Stimulated activated memory B cell treated with anti-CD40 and anti-IgM and Interleukin-4, amounts not matched to agents 10 μg/mL and 1 μg/mL and 100 μg/mL, for 72 hours (primary cell): ENCODE data around the gene SAMSN1.
"Not testable (repeated sequence)": the region's sequence is repeated elsewhere in the genome, so short reads cannot be mapped to it uniquely, and the experiment has no call there.

Experiments
- ATAC-seq: fragments of 150-1000 bp; cut with Tn5 transposase; 2 replicates; pipeline ENCODE4 v1.10.0; 2021
- H3K27ac Mint-ChIP-seq: one replicate; pipeline ENCODE4 v1.8.0; 2022; ENCODE audit warnings: mild to moderate bottlenecking, mixed read lengths
- H3K27me3 Mint-ChIP-seq: one replicate; pipeline ENCODE4 v1.8.0; 2022; ENCODE audit warnings: mixed read lengths
- H3K36me3 Mint-ChIP-seq: one replicate; pipeline ENCODE4 v1.8.0; 2022; ENCODE audit warnings: mixed read lengths
- H3K4me1 Mint-ChIP-seq: one replicate; pipeline ENCODE4 v1.8.0; 2022; ENCODE audit warnings: mixed read lengths
- H3K4me3 Mint-ChIP-seq: one replicate; pipeline ENCODE4 v1.8.0; 2022; ENCODE audit warnings: mild to moderate bottlenecking, moderate library complexity, mixed read lengths
- H3K9me3 Mint-ChIP-seq: one replicate; pipeline ENCODE4 v1.8.0; 2022; ENCODE audit warnings: mixed read lengths

SAMSN1 gene

GRCh38 chr21:14526836-14527695, 19.0 kb downstream of the SAMSN1 start:
- ATAC-seq = no peak
- H3K27me3 Mint-ChIP-seq = no peaks in the 10 kb centered on the region
- peak overlapping the region; percentile 69 for H3K4me3 Mint-ChIP-seq
- peaks cover 66% of the 10 kb centered on the region for H3K4me1 Mint-ChIP-seq
- peaks cover 34% of the 10 kb centered on the region for H3K36me3 Mint-ChIP-seq
- peak overlapping the region; percentile 78 for H3K27ac Mint-ChIP-seq
- H3K9me3 Mint-ChIP-seq = no peaks in the 10 kb centered on the region

- Mint-ChIP-seq H3K36me3 (peaks cover 37% of the 10 kb centered on the region), H3K4me1 (peaks cover 65% of the 10 kb centered on the region), H3K4me3 (peak overlapping the region; percentile 69), H3K27ac (peak overlapping the region; percentile 78), H3K27me3 (no peaks in the 10 kb centered on the region), H3K9me3 (no peaks in the 10 kb centered on the region)
- no peak for ATAC-seq
Measured at GRCh38 chr21:14526199-14526598, 19.9 kb downstream of the SAMSN1 start.

DNA sequence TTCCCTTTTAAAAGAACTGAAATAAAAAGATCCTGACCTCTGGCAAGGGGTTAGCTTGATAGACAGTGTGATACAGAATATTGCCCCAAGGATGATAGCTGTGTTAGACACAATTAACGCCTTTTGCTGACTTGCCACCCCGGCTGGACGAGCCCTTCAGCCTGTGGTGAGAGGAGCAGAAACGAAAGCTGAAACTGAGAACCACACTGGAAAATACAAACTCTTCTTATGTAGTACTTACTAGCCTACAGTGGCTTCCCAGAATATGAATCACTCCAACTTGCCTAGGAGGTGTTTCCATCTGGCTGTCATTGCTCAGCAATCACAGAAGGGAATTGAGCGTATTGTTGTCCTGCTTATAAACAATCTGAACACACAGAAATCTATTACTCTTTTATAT, 22.9 kb downstream of the SAMSN1 start:
- H3K4me1 Mint-ChIP-seq = peaks cover 63% of the 10 kb centered on the region
- ATAC-seq = peak; percentile 85
- H3K36me3 Mint-ChIP-seq = peaks cover 41% of the 10 kb centered on the region
- no peaks in the 10 kb centered on the region for H3K27me3 Mint-ChIP-seq
- H3K4me3 Mint-ChIP-seq = peak overlapping the region; percentile 59
- peak overlapping the region; percentile 57 for H3K27ac Mint-ChIP-seq
- no peaks in the 10 kb centered on the region for H3K9me3 Mint-ChIP-seq

- Mint-ChIP-seq H3K27me3 (no peaks in the 10 kb centered on the region), H3K36me3 (peaks cover 43% of the 10 kb centered on the region), H3K4me3 (peak overlapping the region; percentile 41), H3K4me1 (peaks cover 64% of the 10 kb centered on the region), H3K9me3 (no peaks in the 10 kb centered on the region), H3K27ac (peak overlapping the region; percentile 57)
- no peak for ATAC-seq
Measured at GRCh38 chr21:14522736-14523135, 23.4 kb downstream of the SAMSN1 start.

- Mint-ChIP-seq H3K36me3 (peaks cover 62% of the 10 kb centered on the region), H3K4me1 (peaks cover 52% of the 10 kb centered on the region), H3K27ac (peak overlapping the region; percentile 61), H3K27me3 (no peaks in the 10 kb centered on the region), H3K9me3 (no peaks in the 10 kb centered on the region), H3K4me3 (peak overlapping the region; percentile 70)
- ATAC-seq = peak; percentile 77
Measured at GRCh38 chr21:14520535-14520934, 25.6 kb downstream of the SAMSN1 start.

DNA sequence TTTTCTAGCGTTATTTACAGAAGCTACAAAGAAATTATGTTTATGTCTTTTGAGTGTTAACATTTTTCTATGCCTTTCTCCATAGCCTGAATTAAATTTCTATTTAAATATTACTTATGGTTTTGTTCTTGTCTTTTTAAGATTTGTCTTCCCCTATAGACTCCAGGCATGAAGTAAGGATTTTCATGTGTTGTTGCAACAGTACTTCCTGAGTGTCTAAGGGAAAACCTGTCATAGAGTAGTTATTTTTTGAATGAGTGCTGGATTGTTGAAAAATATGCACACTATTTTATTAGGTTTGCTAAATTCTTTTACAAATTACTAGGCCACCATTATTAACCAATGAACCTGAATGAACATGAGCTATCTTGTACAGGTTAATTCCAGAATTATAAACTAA, 27.1 kb downstream of the SAMSN1 start:
- H3K27me3 Mint-ChIP-seq = no peaks in the 10 kb centered on the region
- peaks cover 51% of the 10 kb centered on the region for H3K4me1 Mint-ChIP-seq
- no peak overlapping the region for H3K4me3 Mint-ChIP-seq
- peaks cover 70% of the 10 kb centered on the region for H3K36me3 Mint-ChIP-seq
- H3K9me3 Mint-ChIP-seq = peaks cover 3% of the 10 kb centered on the region
- H3K27ac Mint-ChIP-seq = peak overlapping the region; percentile 34
- ATAC-seq = no peak

- peak overlapping the region; percentile 78 for H3K27ac Mint-ChIP-seq
- no peaks in the 10 kb centered on the region for H3K27me3 Mint-ChIP-seq
- H3K9me3 Mint-ChIP-seq = peaks cover 3% of the 10 kb centered on the region
- H3K4me1 Mint-ChIP-seq = peaks cover 61% of the 10 kb centered on the region
- H3K4me3 Mint-ChIP-seq = no peak overlapping the region
- no peak for ATAC-seq
- H3K36me3 Mint-ChIP-seq = peaks cover 90% of the 10 kb centered on the region
Measured at GRCh38 chr21:14513804-14514203, 32.3 kb downstream of the SAMSN1 start.

DNA sequence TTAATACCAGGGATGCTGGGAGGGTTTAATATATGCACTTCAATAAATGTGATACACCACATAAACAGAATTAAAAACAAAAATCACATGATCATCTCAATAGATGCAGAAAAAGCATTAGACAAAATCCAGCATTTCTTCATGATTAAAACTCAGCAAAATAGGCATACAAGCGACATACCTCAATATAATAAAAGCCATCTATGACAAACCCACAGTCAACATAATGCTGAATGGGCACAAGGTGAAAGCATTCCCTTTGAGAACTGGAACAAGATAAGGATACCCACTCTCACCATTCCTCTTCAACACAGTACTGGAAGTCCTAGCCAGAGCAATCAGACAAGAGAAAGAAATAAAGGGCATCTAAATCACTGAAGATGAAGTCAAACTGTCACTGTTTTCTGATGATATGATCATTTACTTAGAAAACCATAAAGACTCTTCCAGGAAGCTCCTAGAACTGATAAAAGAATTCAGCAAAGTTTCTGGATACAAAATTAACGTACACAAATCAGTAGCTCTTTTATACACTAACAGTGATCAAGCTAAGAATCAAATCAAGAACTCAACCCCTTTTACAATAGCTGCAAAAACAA, 39.2 kb downstream of the SAMSN1 start:
- not testable (repeated sequence) for ATAC-seq, H3K4me3 Mint-ChIP-seq, H3K9me3 Mint-ChIP-seq, H3K27me3 Mint-ChIP-seq
- Mint-ChIP-seq H3K36me3 (peaks cover 98% of the 10 kb centered on the region), H3K4me1 (peaks cover 82% of the 10 kb centered on the region), H3K27ac (peak overlapping the region; percentile 23)

- Mint-ChIP-seq H3K9me3 (no peaks in the 10 kb centered on the region), H3K36me3 (peaks cover 77% of the 10 kb centered on the region), H3K27me3 (no peaks in the 10 kb centered on the region), H3K4me1 (peaks cover 28% of the 10 kb centered on the region), H3K4me3 (no peak overlapping the region), H3K27ac (peak overlapping the region; percentile 2)
- ATAC-seq = no peak
Measured at GRCh38 chr21:14500873-14501272, 45.2 kb downstream of the SAMSN1 start.

- H3K36me3 Mint-ChIP-seq = peaks cover 77% of the 10 kb centered on the region
- no peaks in the 10 kb centered on the region for H3K9me3 Mint-ChIP-seq
- H3K27me3 Mint-ChIP-seq = no peaks in the 10 kb centered on the region
- H3K27ac Mint-ChIP-seq = no peak overlapping the region
- no peak overlapping the region for H3K4me3 Mint-ChIP-seq
- H3K4me1 Mint-ChIP-seq = peaks cover 13% of the 10 kb centered on the region
- ATAC-seq = no peak
Measured at GRCh38 chr21:14499316-14499715, 46.8 kb downstream of the SAMSN1 start.

DNA sequence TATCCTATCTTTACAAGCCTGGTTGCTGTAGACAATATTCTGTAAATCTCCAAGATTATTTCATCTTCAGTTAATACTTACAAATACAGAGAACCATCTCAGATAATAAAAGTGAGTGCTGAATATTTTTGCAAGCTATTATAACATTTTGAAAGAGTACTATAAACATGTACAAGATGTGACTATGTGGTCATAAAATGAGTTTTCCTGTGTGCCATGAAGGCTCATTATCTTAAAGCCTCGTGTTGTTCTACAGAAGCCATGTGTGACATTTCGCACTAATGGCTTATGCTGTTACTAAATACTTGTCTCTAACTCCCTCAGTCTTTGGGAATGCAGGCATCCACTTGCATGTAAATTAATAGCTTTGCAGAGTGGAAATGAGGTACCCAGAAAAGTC, 48.3 kb downstream of the SAMSN1 start:
- no peak for ATAC-seq
- no peaks in the 10 kb centered on the region for H3K9me3 Mint-ChIP-seq
- H3K4me1 Mint-ChIP-seq = peaks cover 6% of the 10 kb centered on the region
- no peak overlapping the region for H3K27ac Mint-ChIP-seq
- no peaks in the 10 kb centered on the region for H3K27me3 Mint-ChIP-seq
- H3K4me3 Mint-ChIP-seq = no peak overlapping the region
- peaks cover 77% of the 10 kb centered on the region for H3K36me3 Mint-ChIP-seq

GRCh38 chr21:14495075-14495474, 51.0 kb downstream of the SAMSN1 start:
- Mint-ChIP-seq H3K27me3 (no peaks in the 10 kb centered on the region), H3K9me3 (no peaks in the 10 kb centered on the region), H3K4me1 (peaks cover 6% of the 10 kb centered on the region), H3K27ac (no peak overlapping the region), H3K4me3 (no peak overlapping the region), H3K36me3 (peaks cover 68% of the 10 kb centered on the region)
- no peak for ATAC-seq

- not testable (repeated sequence) for H3K9me3 Mint-ChIP-seq, H3K4me1 Mint-ChIP-seq, H3K4me3 Mint-ChIP-seq, H3K27me3 Mint-ChIP-seq, ATAC-seq
- H3K27ac Mint-ChIP-seq = peak overlapping the region; percentile 54
- H3K36me3 Mint-ChIP-seq = peaks cover 60% of the 10 kb centered on the region
Measured at GRCh38 chr21:14494181-14494580, 51.9 kb downstream of the SAMSN1 start.

GRCh38 chr21:14493731-14494130, 52.4 kb downstream of the SAMSN1 start:
- H3K36me3 Mint-ChIP-seq = peaks cover 63% of the 10 kb centered on the region

GRCh38 chr21:14492931-14493330, 53.2 kb downstream of the SAMSN1 start:
- peaks cover 15% of the 10 kb centered on the region for H3K4me1 Mint-ChIP-seq
- peaks cover 66% of the 10 kb centered on the region for H3K36me3 Mint-ChIP-seq
- no peak for ATAC-seq
- no peaks in the 10 kb centered on the region for H3K9me3 Mint-ChIP-seq
- no peaks in the 10 kb centered on the region for H3K27me3 Mint-ChIP-seq
- no peak overlapping the region for H3K4me3 Mint-ChIP-seq
- no peak overlapping the region for H3K27ac Mint-ChIP-seq

More at GRCh38 chr21:14493731-14494130, 52.4 kb downstream of the SAMSN1 start:
- Mint-ChIP-seq H3K27ac (peak overlapping the region; percentile 54), H3K27me3 (no peaks in the 10 kb centered on the region), H3K9me3 (no peaks in the 10 kb centered on the region), H3K4me1 (peaks cover 8% of the 10 kb centered on the region), H3K4me3 (no peak overlapping the region)
- no peak for ATAC-seq

DNA sequence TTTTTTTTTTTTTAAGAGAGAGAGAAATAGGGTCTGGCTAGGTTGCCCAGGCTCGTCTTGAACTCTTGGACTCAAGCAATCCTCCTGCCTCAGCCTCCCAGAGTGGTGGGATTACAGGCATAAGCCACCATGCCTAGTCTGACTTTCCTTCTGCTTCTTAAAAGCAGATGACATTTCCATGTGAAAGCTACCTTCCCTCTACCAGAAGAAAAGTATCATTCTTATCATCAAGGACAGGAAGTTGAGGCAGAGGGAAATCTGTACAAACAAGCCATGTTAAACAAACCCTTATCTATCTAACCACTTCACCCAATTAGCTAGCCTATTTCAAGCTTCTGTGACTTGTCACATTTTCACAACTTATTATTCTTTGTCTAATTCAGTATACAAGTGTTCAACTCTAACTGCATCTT, 54.8 kb downstream of the SAMSN1 start:
- ATAC-seq = no peak
- Mint-ChIP-seq H3K4me3 (no peak overlapping the region), H3K27ac (no peak overlapping the region), H3K9me3 (no peaks in the 10 kb centered on the region), H3K27me3 (no peaks in the 10 kb centered on the region), H3K4me1 (peaks cover 24% of the 10 kb centered on the region), H3K36me3 (peaks cover 67% of the 10 kb centered on the region)
